ENCODE data around the gene GPR35.

Gene GPR35

DNA sequence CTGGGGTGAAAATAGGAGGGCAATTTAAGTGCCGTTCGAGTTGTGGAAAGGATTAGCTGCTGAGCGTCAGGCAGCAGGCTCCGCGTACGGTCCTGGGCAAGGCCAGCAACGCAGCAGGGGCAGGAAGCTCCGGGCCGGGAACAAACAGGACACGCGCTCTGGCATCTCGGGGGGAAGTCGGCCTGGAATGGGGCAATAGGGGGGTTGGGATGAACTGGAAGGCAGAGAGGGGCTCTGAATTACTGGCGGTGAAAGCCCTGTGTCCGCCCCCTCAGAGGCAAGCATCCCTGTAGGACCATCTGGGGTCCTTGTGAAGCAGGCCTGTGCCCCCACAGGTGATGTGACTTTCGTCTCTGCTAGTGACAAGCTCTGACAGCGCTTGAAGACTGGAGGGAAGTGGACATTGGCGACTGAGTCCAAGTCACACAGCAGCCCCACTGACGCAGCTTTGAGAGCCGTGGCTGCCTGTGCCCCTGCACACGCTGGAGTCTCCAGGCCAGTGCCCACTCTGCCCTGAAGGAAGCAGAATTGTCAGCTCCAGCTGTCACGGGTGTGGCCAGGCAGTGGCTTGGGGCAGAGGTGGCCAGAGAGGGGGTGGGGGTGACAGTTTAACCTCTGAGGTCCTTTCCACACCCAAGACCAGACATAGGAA is 22.3 kb downstream of the GPR35 start:
- H3K4me3 ChIP-seq (ENCODE audit: low read depth, low read length), result no peak overlapping the region
- no peak overlapping the region for H2AFZ ChIP-seq
- no peaks in the 10 kb centered on the region for H3K36me3 ChIP-seq (ENCODE audit: control insufficient read depth, insufficient read depth, low read length)
- no peaks in the 10 kb centered on the region for H3K27me3 ChIP-seq (ENCODE audit: control insufficient read depth, insufficient read depth, low read length)
- H3K27ac ChIP-seq, result no peak overlapping the region
- H3K4me1 ChIP-seq, result no peaks in the 10 kb centered on the region
- H3K9ac ChIP-seq, result no peak overlapping the region
- no peak overlapping the region for H3K4me2 ChIP-seq (ENCODE audit: low read length)
- TF ChIP-seq, protein P1, sequence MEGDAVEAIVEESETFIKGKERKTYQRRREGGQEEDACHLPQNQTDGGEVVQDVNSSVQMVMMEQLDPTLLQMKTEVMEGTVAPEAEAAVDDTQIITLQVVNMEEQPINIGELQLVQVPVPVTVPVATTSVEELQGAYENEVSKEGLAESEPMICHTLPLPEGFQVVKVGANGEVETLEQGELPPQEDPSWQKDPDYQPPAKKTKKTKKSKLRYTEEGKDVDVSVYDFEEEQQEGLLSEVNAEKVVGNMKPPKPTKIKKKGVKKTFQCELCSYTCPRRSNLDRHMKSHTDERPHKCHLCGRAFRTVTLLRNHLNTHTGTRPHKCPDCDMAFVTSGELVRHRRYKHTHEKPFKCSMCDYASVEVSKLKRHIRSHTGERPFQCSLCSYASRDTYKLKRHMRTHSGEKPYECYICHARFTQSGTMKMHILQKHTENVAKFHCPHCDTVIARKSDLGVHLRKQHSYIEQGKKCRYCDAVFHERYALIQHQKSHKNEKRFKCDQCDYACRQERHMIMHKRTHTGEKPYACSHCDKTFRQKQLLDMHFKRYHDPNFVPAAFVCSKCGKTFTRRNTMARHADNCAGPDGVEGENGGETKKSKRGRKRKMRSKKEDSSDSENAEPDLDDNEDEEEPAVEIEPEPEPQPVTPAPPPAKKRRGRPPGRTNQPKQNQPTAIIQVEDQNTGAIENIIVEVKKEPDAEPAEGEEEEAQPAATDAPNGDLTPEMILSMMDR (IDR thresholded peaks at IDR 0.05), result no peak
- H3K79me2 ChIP-seq, result no peaks in the 10 kb centered on the region
- H3K9me3 ChIP-seq (ENCODE audit: control insufficient read depth, low read length), result no peaks in the 10 kb centered on the region

GRCh38 chr2:240648155-240648649 is 22.9 kb downstream of the GPR35 start:
- TF ChIP-seq, protein P1 (IDR thresholded peaks at IDR 0.05), result no peak
- Histone ChIP-seq H3K9me3 (ENCODE audit: control insufficient read depth, low read length) (no peaks in the 10 kb centered on the region), H2AFZ (no peak overlapping the region), H3K27me3 (ENCODE audit: control insufficient read depth, insufficient read depth, low read length) (no peaks in the 10 kb centered on the region), H3K36me3 (ENCODE audit: control insufficient read depth, insufficient read depth, low read length) (no peaks in the 10 kb centered on the region), H3K79me2 (no peaks in the 10 kb centered on the region), H3K27ac (no peak overlapping the region), H3K4me2 (ENCODE audit: low read length) (no peak overlapping the region), H3K4me3 (ENCODE audit: low read depth, low read length) (no peak overlapping the region), H3K9ac (no peak overlapping the region), H3K4me1 (no peaks in the 10 kb centered on the region)

- H3K4me2 ChIP-seq (ENCODE audit: low read length), result no peak overlapping the region
- H3K27me3 ChIP-seq (ENCODE audit: control insufficient read depth, insufficient read depth, low read length), result no peaks in the 10 kb centered on the region
- no peaks in the 10 kb centered on the region for H3K9me3 ChIP-seq (ENCODE audit: control insufficient read depth, low read length)
- H3K4me1 ChIP-seq, result no peaks in the 10 kb centered on the region
- H2AFZ ChIP-seq, result no peak overlapping the region
- H3K36me3 ChIP-seq (ENCODE audit: control insufficient read depth, insufficient read depth, low read length), result no peaks in the 10 kb centered on the region
- no peak overlapping the region for H3K9ac ChIP-seq
- H3K27ac ChIP-seq, result no peak overlapping the region
- no peaks in the 10 kb centered on the region for H3K79me2 ChIP-seq
- TF ChIP-seq, protein P1 (IDR thresholded peaks at IDR 0.05), result no peak
- no peak overlapping the region for H3K4me3 ChIP-seq (ENCODE audit: low read depth, low read length)
Measured at GRCh38 chr2:240648650-240649275, 23.5 kb downstream of the GPR35 start.

GRCh38 chr2:240649331-240649730 is 24.1 kb downstream of the GPR35 start:
- Histone ChIP-seq H2AFZ (no peak overlapping the region), H3K27ac (no peak overlapping the region), H3K27me3 (ENCODE audit: control insufficient read depth, insufficient read depth, low read length) (no peaks in the 10 kb centered on the region), H3K4me1 (no peaks in the 10 kb centered on the region), H3K4me3 (ENCODE audit: low read depth, low read length) (no peak overlapping the region), H3K9ac (no peak overlapping the region), H3K9me3 (ENCODE audit: control insufficient read depth, low read length) (no peaks in the 10 kb centered on the region), H3K36me3 (ENCODE audit: control insufficient read depth, insufficient read depth, low read length) (no peaks in the 10 kb centered on the region), H3K4me2 (ENCODE audit: low read length) (no peak overlapping the region), H3K79me2 (no peaks in the 10 kb centered on the region)
- TF ChIP-seq, protein P1 (IDR thresholded peaks at IDR 0.05), result no peak

Measured in parathyroid adenoma (tissue), 2 donors.